Vagina (tissue), 2 donors: ENCODE data around the gene RPS19BP1.

Experiments
- POLR2A ChIP-seq, 2 donors: fragments of 450-650 bp; IDR thresholded peaks; one replicate each; pipeline ENCODE4 v1.6.1; 2017; ENCODE audit warnings: antibody characterized with exemption in 2 of 2, mild to moderate bottlenecking in 2 of 2, moderate library complexity in 2 of 2
- POLR2AphosphoS5 ChIP-seq, 2 donors: sonication (generic); formaldehyde crosslinking; IDR thresholded peaks; one replicate each; pipeline ENCODE4 v1.9.0; 2017; ENCODE audit warnings: antibody characterized with exemption in 2 of 2, mild to moderate bottlenecking in 2 of 2, low read depth in 1 of 2; ENCODE audit not compliant: insufficient read depth in 1 of 2
- TF ChIP-seq, protein P1 (sequence below), 3 experiments: fragments of 450-650 bp in 2 of 3; fragments of 200-600 bp in 1 of 3; sonication (generic) in 1 of 3; IDR thresholded peaks; one replicate each; pipeline ENCODE4 v1.5.1; 2017 to 2019; ENCODE audit warnings: antibody characterized with exemption in 3 of 3, mild to moderate bottlenecking in 2 of 3, moderate library complexity in 2 of 3

DNA sequence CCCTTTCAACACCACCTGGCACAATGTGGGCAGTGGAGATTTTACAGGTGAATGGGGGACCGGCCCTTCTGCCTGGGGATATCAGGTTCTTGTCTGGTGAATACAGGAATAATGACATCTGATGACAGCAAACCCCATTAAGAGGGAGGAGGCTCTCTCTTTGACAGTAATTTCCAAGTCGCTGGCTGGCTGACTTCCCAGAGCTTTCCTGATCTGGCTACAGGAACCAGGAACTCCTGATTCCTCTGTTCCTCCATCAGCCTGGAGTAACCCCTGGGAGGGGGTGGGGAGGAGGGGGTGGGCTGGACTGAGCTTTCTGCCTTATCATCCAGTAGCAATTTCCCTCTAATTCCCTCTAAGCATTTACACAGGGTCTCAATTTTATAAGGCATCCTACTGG, 34.2 kb downstream of the RPS19BP1 start:
- no peak for TF ChIP-seq POLR2AphosphoS5 (IDR thresholded peaks at IDR 0.05; ENCODE audit: insufficient read depth in 1 of 2, low read depth in 1 of 2)
- TF ChIP-seq, protein P1, sequence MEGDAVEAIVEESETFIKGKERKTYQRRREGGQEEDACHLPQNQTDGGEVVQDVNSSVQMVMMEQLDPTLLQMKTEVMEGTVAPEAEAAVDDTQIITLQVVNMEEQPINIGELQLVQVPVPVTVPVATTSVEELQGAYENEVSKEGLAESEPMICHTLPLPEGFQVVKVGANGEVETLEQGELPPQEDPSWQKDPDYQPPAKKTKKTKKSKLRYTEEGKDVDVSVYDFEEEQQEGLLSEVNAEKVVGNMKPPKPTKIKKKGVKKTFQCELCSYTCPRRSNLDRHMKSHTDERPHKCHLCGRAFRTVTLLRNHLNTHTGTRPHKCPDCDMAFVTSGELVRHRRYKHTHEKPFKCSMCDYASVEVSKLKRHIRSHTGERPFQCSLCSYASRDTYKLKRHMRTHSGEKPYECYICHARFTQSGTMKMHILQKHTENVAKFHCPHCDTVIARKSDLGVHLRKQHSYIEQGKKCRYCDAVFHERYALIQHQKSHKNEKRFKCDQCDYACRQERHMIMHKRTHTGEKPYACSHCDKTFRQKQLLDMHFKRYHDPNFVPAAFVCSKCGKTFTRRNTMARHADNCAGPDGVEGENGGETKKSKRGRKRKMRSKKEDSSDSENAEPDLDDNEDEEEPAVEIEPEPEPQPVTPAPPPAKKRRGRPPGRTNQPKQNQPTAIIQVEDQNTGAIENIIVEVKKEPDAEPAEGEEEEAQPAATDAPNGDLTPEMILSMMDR (IDR thresholded peaks at IDR 0.05): no peak
- no peak for TF ChIP-seq POLR2A (IDR thresholded peaks at IDR 0.05)
